Urinary bladder (tissue), 4 donors: ENCODE data around the gene ELFN1. TPM values are rescaled to one million over a fixed set of nuclear protein-coding genes. Genes with fewer than 3 reads are reported as not detected.
"Not testable (repeated sequence)": the region's sequence is repeated elsewhere in the genome, so short reads cannot be mapped to it uniquely, and the experiment has no call there.

Experiments
- DNase-seq: peaks from one replicate; pipeline ENCODE4 v3.0.0-alpha.2; 2015; ENCODE audit errors: extremely low spot score
- H3K27ac ChIP-seq: one replicate; pipeline ENCODE4 v1.5.1; 2013; ENCODE audit warnings: low read depth, mild to moderate bottlenecking, moderate library complexity
- H3K36me3 ChIP-seq: one replicate; pipeline ENCODE4 v1.6.1; 2013; ENCODE audit warnings: mild to moderate bottlenecking, moderate library complexity; ENCODE audit not compliant: insufficient read depth
- H3K4me1 ChIP-seq: one replicate; pipeline ENCODE4 v1.6.1; 2013; ENCODE audit warnings: mild to moderate bottlenecking, moderate library complexity; ENCODE audit not compliant: insufficient read depth
- H3K4me3 ChIP-seq: one replicate; pipeline ENCODE4 v1.5.1; 2013; ENCODE audit warnings: low read depth, low read length
- WGBS: extraction: QIAGEN DNeasy Blood & Tissue Kit; methylation state at CpG from one replicate; pipeline ENCODE4 v1.1.7; 2013; 5-methylcytosine and 5-hydroxymethylcytosine counted together
- polyA plus RNA-seq: library from polyadenylated mRNA; stranded (reverse); fragments of 200-250 nt; gene quantifications from one replicate; pipeline ENCODE4 v1.2.3, GENCODE V29; 2013
- total RNA-seq: library from RNA; depleted of rRNA; stranded (reverse); fragments of >200 nt; gene quantifications from one replicate; pipeline ENCODE4 v1.2.3, GENCODE V29; 2014
- donor health status: healthy with polysubstance abuse.
- donor health status: healthy.

Gene ELFN1
- total and polyA plus RNA-seq, 2 donors = 2.5 to 3.2 TPM

DNA sequence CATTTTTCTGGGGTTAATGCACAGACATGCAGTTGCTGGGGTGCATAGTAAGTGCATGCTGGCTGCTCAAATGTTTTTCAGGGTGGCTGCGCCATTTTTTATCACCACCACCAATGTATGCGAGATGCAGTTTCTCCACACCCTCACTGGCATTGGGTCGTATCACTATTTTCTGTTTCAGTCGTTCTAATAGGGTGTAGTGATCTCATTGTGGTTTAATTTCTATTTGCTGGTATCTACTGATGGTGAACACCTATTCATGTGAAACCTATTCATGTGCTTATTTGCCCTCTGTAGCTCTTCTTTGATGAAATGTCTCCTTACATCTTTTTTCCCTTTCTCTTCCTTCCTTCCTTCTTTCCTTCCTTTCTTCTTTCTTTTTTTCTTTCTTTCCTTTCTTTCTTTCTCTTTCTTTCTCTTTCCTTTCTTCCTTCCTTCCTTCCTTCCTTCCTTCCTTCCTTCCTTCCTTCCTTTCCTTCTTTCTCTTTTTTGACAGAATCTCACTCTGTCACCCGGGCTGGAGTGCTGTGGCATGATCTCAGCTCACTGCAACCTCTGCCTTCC lies 84.3 kb downstream of the ELFN1 start:
- Histone ChIP-seq H3K36me3 (no peaks in the 10 kb centered on the region), H3K27ac (no peak overlapping the region), H3K4me1 (no peaks in the 10 kb centered on the region), H3K4me3 (no peak overlapping the region)
- 79% methylated on average over 5 of the region's 5 CpGs for WGBS
- DNase-seq = no peak

DNA sequence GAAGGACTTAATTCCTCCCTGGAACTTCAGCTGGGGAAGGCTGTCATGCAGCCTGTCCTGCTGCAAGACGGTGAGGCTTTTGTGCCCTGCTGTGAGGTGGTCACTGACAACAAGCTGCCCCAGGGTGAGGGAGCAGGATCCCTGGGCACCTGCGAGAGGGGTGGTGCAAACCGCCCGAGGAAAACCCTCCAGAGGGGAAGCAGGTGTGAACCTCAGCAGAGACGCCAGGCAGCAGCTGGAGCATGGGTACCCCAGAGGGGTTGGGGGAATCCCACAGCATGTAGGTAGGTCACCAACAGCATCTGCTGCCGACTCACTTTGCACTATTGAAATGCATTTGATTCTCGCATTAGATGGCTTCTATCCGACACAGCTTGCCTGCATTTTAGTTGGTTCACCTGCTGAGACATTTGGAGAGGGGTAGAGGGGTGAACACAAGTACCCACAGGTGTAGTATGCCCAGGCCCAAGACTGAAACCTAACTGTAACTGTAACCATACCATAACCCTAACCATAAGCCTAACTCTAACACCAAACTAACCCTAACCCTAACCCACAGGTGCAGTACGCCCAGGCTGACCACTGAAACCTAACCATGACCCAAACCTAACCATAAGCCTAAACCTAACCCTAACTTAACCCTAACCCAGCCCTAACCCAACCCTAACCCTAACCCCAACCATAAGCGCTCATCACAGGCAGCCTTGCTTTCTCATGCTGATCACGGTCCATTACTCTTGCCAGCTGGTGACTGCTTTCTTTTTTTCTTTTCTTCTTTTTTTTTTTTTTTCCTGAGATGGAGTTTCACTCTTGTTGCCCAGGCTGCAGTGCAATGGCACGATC lies 85.9 kb downstream of the ELFN1 start:
- no peaks in the 10 kb centered on the region for H3K4me1 ChIP-seq
- no peak for DNase-seq
- H3K36me3 ChIP-seq = no peaks in the 10 kb centered on the region
- WGBS = 76% methylated on average over 12 of the region's 12 CpGs
- H3K27ac ChIP-seq = no peak overlapping the region
- no peak overlapping the region for H3K4me3 ChIP-seq

DNA sequence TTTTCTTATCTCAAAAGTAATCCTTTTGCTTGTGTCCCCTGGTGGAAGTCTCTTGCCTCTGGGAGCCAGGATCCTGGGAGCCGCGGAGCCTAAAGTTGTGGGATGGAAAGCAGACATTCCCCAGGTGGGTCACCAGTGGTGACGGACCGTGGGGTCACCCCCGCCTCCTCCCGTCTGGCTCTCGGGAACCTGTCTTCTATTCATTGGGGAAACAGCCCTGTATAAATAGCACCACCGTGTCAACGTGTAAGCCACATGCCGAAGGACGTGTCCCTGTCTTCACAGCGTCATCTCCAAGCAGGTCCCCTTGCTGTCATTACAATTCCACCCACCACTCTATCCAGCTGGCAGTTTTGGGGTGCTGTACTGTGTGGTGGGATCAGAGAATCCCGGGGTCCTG lies 87.5 kb downstream of the ELFN1 start:
- H3K4me3 ChIP-seq = no peak overlapping the region
- no peaks in the 10 kb centered on the region for H3K36me3 ChIP-seq
- DNase-seq = no peak
- WGBS = 55% methylated on average over 13 of the region's 13 CpGs
- H3K4me1 ChIP-seq = no peaks in the 10 kb centered on the region
- no peak overlapping the region for H3K27ac ChIP-seq

DNA sequence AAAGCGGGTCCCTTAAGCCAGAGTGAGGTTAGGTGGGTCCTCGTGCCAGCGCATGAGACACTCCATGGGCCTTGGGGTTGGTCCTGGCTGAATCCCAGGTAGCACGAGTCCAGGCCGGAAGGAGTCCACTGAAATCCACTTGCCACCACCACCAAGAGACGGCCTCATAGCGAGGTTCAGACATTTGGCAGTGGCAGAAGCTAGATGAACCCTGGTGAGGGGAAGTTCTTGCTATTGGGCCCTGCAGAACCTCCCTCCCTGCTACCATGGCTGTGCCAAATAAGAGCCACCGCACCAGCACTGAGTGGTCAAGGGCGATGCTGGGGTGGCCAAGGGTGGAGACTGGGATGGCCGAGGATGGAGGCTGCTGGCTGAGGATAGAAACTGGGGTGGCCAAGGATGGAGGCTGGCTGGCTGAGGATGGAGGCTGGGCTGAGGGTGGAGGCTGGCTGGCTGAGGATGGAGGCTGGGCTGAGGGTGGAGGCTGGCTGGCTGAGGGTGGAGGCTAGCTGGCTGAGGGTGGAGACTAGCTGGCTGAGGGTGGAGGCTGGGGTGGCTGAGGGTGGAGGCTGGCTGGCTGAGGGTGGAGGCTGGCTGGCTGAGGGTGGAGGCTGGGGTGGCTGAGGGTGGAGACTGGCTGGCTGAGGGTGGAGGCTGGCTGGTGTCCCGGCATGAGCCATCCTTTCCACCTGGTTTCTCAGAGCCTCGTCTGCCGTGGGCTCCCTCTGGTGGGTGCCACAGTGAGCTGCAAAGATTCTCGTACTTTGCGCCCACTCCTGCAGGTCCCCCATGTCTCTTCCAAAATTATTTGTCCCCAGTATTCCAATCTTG lies 88.2 kb downstream of the ELFN1 start:
- Histone ChIP-seq H3K36me3 (no peaks in the 10 kb centered on the region), H3K27ac (no peak overlapping the region), H3K4me3 (no peak overlapping the region), H3K4me1 (no peaks in the 10 kb centered on the region)
- 70% methylated on average over 15 of the region's 15 CpGs for WGBS
- DNase-seq = no peak

DNA sequence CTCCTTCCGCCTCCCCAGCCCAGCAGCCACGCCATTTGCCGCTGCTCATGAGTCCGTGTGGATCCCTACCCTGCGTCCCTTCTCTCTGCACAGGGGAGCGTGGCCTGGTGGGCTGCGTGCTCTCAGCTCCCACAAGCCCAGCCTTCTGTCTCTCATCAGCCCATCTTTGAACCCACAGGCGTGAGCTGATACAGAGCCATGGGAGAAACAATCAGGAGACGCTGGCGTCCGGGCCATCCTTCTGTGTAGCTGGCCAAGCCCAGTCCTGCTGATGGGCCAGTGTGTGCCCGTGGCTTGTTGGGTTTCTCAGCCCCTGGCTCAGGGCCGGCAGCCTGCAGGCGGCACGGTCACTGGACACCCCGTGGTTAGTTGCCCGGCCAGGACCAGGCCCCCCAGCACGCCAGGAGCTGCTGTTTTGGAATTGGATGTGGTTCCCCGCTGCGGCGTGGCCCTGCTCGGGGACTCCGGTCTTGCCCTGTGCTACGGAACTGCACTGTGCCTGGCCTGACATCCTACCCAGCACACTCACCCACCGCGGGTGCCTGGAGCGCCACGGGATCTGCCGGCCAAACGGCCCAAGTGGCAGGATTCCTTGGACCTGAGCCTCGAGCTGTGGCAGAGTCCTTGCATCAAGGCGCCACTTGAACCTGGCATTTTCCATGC lies 88.9 kb downstream of the ELFN1 start:
- 84% methylated on average over 32 of the region's 32 CpGs for whole genome bisulfite sequencing
- H3K4me1 ChIP-seq = no peaks in the 10 kb centered on the region
- no peak for DNase-seq
- H3K36me3 ChIP-seq = no peaks in the 10 kb centered on the region
- H3K4me3 ChIP-seq = no peak overlapping the region
- no peak overlapping the region for H3K27ac ChIP-seq

DNA sequence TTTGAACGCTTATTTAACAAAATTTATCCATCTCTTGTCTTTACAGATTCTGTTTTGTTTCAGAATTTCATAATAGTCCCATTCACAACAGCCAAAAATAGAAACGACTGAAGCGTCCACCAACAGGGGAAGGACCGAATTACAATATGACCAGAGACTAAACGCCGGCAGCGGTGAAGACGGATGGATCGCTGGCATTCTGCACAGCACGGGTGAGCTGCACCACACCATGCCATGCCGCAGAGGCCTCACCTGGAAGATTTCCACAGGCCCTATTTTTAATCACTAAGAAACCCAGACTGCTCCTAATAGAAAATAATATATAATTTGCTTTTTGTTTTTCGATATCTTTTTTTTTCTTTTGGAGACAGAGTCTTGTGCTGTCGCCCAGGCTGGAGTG lies 91.0 kb downstream of the ELFN1 start:
- Histone ChIP-seq H3K27ac (no peak overlapping the region), H3K4me1 (no peaks in the 10 kb centered on the region), H3K4me3 (no peak overlapping the region), H3K36me3 (no peaks in the 10 kb centered on the region)
- 80% methylated on average over 13 of the region's 13 CpGs for WGBS
- no peak for DNase-seq

DNA sequence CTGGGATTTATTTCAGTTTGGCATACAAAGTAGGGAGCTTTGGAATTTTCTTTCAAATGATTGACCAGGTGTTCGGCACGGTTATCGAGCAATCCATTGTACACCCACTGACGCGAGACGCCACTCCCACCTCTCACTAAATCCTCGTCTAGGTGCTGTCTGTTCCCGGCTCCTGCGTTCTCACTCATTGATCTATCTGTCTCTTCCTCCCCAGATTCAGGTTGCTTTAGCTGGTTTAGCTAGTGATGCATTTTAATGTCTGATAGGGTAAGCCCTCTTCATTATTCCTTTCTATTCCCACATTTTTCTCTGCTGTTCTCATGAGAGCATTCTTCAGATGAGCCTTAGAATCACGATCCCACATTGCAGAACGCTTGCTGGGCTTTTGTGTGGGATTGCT lies 91.7 kb downstream of the ELFN1 start:
- H3K4me1 ChIP-seq = no peaks in the 10 kb centered on the region
- H3K27ac ChIP-seq = no peak overlapping the region
- no peaks in the 10 kb centered on the region for H3K36me3 ChIP-seq
- no peak for DNase-seq
- 72% methylated on average over 11 of the region's 11 CpGs for WGBS
- no peak overlapping the region for H3K4me3 ChIP-seq

DNA sequence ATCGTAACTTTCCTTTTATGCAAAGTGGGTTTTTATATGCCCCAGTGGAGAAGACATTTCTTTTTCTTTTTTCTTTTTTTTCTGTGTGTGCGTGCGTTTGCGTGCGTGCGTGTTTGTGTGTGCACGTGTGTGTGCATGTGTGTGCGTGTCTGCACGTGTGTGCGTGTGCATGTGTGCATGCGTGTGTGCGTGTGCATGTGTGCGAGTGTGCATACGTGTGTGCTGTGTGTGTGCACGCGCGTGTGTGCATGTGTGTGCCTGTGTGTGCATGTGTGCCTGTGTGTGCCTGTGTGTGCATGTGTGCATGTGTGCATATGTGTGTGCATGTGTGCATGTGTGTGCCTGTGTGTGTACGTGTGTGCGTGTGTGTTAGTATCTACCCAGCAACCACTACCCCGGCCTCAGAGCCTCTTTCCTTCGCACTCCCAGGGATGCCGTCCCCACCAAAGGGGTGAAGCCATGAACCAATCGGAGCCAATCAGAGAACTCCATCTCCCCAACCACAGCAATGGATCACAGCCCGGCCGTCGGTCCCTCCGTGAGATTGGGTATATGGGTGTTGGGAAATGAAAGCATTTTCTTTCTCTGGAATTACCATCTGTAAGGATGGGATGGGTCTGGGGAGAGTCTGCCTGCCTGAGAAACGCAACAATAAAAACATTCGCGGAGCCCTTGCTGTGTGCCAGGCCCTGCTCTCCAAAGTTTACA lies 92.3 kb downstream of the ELFN1 start:
- no peaks in the 10 kb centered on the region for H3K4me1 ChIP-seq
- no peak for DNase-seq
- no peak overlapping the region for H3K4me3 ChIP-seq
- 94% methylated on average over 30 of the region's 30 CpGs for WGBS
- no peaks in the 10 kb centered on the region for H3K36me3 ChIP-seq
- H3K27ac ChIP-seq = no peak overlapping the region

DNA sequence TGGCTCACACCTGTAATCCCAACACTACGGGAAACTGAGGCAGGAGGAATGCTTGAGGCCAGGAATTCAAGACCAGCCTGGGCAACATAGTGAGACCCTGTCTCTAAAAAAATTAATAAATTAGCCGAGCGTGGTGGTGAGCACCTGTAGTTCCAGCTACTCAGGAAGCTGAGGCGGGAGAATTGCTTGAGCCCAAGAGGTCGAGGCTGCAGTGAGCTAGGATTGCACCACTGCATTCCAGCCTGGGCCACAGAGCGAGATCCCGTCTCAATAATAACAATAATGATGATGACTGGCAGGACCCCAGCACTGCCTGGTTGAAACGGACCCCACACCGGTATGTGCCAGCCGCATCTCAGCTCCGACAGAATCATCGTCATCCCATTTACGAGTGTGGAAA lies 93.0 kb downstream of the ELFN1 start:
- no peak for DNase-seq
- H3K4me3 ChIP-seq = no peak overlapping the region
- H3K4me1 ChIP-seq = no peaks in the 10 kb centered on the region
- no peaks in the 10 kb centered on the region for H3K36me3 ChIP-seq
- WGBS = 95% methylated on average over 13 of the region's 13 CpGs
- no peak overlapping the region for H3K27ac ChIP-seq

DNA sequence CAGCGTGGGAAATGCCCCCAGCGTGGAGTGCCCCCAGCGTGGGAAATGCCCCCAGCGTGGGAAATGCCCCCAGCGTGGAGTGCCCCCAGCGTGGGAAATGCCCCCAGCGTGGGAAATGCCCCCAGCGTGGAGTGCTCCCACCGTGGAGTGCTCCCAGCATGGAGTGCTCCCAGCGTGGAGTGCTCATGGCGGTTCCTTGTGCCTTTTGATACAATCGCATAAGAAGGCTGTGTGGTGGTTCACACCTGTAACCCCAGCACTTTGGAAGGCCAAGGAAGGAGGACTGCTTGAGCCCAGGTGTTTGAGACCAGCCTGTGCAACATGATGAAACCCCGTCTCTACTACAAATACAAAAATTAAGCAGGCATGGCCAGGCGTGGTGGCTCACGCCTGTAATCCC lies 93.8 kb downstream of the ELFN1 start:
- H3K4me3 ChIP-seq, H3K27ac ChIP-seq, H3K36me3 ChIP-seq, DNase-seq, H3K4me1 ChIP-seq: not testable (repeated sequence)
- 97% methylated on average over 11 of the region's 15 CpGs for WGBS

DNA sequence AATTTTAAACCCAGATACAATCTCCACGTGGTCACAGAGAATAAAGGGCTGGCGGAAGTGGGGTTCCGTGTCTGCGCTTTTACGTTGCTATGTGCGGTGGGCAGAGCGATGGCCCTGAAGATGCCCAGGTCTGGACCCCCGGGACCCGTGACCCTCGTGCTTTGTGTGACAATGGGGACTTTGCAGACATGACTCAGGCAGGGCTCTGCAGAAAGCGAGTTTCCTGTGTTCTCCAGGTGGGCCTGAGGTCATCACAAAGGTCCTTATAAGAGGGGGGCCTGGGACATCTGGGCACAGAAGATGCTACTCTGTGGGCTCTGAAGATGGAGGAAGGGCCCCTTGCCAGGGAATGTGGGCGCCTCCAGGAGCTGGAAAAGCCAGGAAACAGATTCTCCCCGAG lies 95.3 kb downstream of the ELFN1 start:
- Histone ChIP-seq H3K4me3 (no peak overlapping the region), H3K27ac (no peak overlapping the region), H3K4me1 (no peaks in the 10 kb centered on the region), H3K36me3 (no peaks in the 10 kb centered on the region)
- WGBS = 84% methylated on average over 13 of the region's 13 CpGs
- no peak for DNase-seq

DNA sequence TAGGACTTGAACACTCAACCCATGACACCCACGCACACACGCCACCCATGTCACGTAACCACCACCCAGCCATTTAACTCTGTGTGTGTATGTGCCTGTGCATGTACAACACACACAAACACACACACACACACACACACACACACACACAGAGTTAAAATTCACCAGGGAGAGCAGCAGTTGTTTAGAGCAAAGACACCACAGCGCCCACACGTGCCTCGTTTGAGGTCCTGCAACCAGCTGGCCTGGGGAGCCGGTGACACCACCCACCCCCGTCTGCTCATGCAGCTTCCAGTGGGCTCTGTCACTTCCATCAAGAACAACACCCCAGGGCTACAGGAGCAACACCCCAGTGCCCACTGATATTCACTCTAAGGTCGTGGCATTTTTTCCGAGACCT lies 97.4 kb downstream of the ELFN1 start:
- no peak for DNase-seq
- no peaks in the 10 kb centered on the region for H3K4me1 ChIP-seq
- no peak overlapping the region for H3K27ac ChIP-seq
- H3K36me3 ChIP-seq = no peaks in the 10 kb centered on the region
- no peak overlapping the region for H3K4me3 ChIP-seq
- WGBS = 53% methylated on average over 10 of the region's 10 CpGs

DNA sequence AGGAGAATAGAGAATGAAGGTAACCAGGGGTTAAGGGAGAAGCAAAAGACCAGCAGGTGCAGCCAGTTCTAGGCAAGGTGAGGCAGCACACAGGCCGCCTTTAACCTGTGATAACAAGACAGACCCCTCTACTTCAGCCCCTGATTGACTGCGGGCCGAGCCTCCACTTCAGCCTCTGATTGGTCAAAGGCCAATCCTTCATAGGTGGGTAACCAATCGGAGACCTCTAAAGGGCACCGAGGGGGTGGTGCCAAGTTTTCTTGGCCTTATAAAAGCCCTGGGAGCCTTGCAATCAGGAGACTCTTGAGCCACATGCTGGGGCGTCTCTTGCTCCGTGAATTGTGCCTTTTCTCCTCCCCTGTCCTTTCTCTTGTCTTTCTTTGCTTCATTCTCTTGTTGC lies 98.8 kb downstream of the ELFN1 start:
- H3K4me1 ChIP-seq = no peaks in the 10 kb centered on the region
- no peaks in the 10 kb centered on the region for H3K36me3 ChIP-seq
- WGBS = 91% methylated on average over 7 of the region's 7 CpGs
- no peak overlapping the region for H3K27ac ChIP-seq
- DNase-seq = no peak
- H3K4me3 ChIP-seq = no peak overlapping the region
